BE2C (cell line): Measurements from ENCODE around the gene PTPRN2.

ENCODE experiments used
- DNase-seq: peaks from one replicate; pipeline ENCODE4 v3.0.0-alpha.2; 2020
- H3K27me3 ChIP-seq: fragments of 250-450 bp; sonication (Bioruptor Pico); 2 replicates; pipeline ENCODE4 v1.5.1; 2020; ENCODE audit warnings: mild to moderate bottlenecking
- H3K36me3 ChIP-seq: fragments of 250-450 bp; sonication (Bioruptor Pico); 2 replicates; pipeline ENCODE4 v1.5.1; 2020; ENCODE audit warnings: mild to moderate bottlenecking
- H3K4me1 ChIP-seq: fragments of 250-450 bp; sonication (Bioruptor Pico); 2 replicates; pipeline ENCODE4 v1.5.1; 2020
- H3K4me3 ChIP-seq: 2 replicates; pipeline ENCODE4 v1.5.1; 2011; ENCODE audit warnings: low read depth, low read length
- H3K9me3 ChIP-seq: fragments of 250-450 bp; sonication (Bioruptor Pico); 2 replicates; pipeline ENCODE4 v1.5.1; 2020
- CTCF ChIP-seq: IDR thresholded peaks from 2 replicates; pipeline ENCODE4 v1.5.1; 2012; ENCODE audit warnings: mild to moderate bottlenecking, low read depth, low read length

Gene PTPRN2

GRCh38 chr7:157633465-157634185 lies 954.0 kb downstream of the PTPRN2 start:
- Histone ChIP-seq H3K9me3 (no peaks in the 10 kb centered on the region), H3K27me3 (peaks cover 7% of the 10 kb centered on the region; the same call in 1 of the 2 replicates), H3K4me3 (no peak overlapping the region), H3K4me1 (no peaks in the 10 kb centered on the region), H3K36me3 (no peaks in the 10 kb centered on the region)
- TF ChIP-seq CTCF: no peak
- DNase-seq: no peak

GRCh38 chr7:157630301-157630853 lies 957.2 kb downstream of the PTPRN2 start:
- H3K9me3 ChIP-seq: no peaks in the 10 kb centered on the region
- no peak overlapping the region for H3K4me3 ChIP-seq
- no peak for DNase-seq
- H3K27me3 ChIP-seq: peaks cover 7% of the 10 kb centered on the region; the same call in 1 of the 2 replicates
- H3K36me3 ChIP-seq: no peaks in the 10 kb centered on the region
- no peaks in the 10 kb centered on the region for H3K4me1 ChIP-seq
- no peak for TF ChIP-seq CTCF

GRCh38 chr7:157628456-157628855 lies 959.2 kb downstream of the PTPRN2 start:
- Histone ChIP-seq H3K4me3 (no peak overlapping the region), H3K27me3 (peaks cover 7% of the 10 kb centered on the region; the same call in 1 of the 2 replicates), H3K9me3 (no peaks in the 10 kb centered on the region), H3K36me3 (no peaks in the 10 kb centered on the region), H3K4me1 (no peaks in the 10 kb centered on the region)
- TF ChIP-seq CTCF: no peak
- DNase-seq: no peak

GRCh38 chr7:157627646-157628045 lies 960.0 kb downstream of the PTPRN2 start:
- H3K4me1 ChIP-seq: no peaks in the 10 kb centered on the region
- no peaks in the 10 kb centered on the region for H3K9me3 ChIP-seq
- no peak for TF ChIP-seq CTCF

GRCh38 chr7:157627033-157627432 lies 960.6 kb downstream of the PTPRN2 start:
- H3K4me1 ChIP-seq: no peaks in the 10 kb centered on the region

More at GRCh38 chr7:157627646-157628045, 960.0 kb downstream of the PTPRN2 start:
- Histone ChIP-seq H3K4me3 (no peak overlapping the region), H3K36me3 (no peaks in the 10 kb centered on the region), H3K27me3 (peaks cover 7% of the 10 kb centered on the region; the same call in 1 of the 2 replicates)
- DNase-seq: no peak

More at GRCh38 chr7:157627033-157627432, 960.6 kb downstream of the PTPRN2 start:
- H3K9me3 ChIP-seq: no peaks in the 10 kb centered on the region
- peaks cover 7% of the 10 kb centered on the region; the same call in 1 of the 2 replicates for H3K27me3 ChIP-seq
- DNase-seq: no peak
- no peaks in the 10 kb centered on the region for H3K36me3 ChIP-seq
- H3K4me3 ChIP-seq: no peak overlapping the region
- TF ChIP-seq CTCF: no peak
